HG03342 (cell line): Measurements from ENCODE around the gene EPC2.
"Not testable (repeated sequence)": the region's sequence is repeated elsewhere in the genome, so short reads cannot be mapped to it uniquely, and the experiment has no call there.

Experiments used
- ATAC-seq: cut with Tn5 transposase; IDR thresholded peaks from one replicate; pipeline ENCODE4 v1.9.1; 2021; ENCODE audit warnings: mild to moderate bottlenecking, moderate library complexity; ENCODE audit not compliant: unreplicated experiment

EPC2 gene

GRCh38 chr2:148721991-148722777, 77.6 kb downstream of the EPC2 start:
- no peak for ATAC-seq

- no peak for ATAC-seq
Measured at GRCh38 chr2:148725564-148725963, 81.0 kb downstream of the EPC2 start.

GRCh38 chr2:148726228-148726627, 81.7 kb downstream of the EPC2 start:
- no peak for ATAC-seq

- ATAC-seq: no peak
Measured at GRCh38 chr2:148730085-148730484, 85.5 kb downstream of the EPC2 start.

- no peak for ATAC-seq
Measured at GRCh38 chr2:148737742-148738141, 93.2 kb downstream of the EPC2 start.

- ATAC-seq: no peak
Measured at GRCh38 chr2:148739454-148740105, 95.0 kb downstream of the EPC2 start.

GRCh38 chr2:148742373-148742772, 97.8 kb downstream of the EPC2 start:
- no peak for ATAC-seq

GRCh38 chr2:148745151-148745851, 100.8 kb downstream of the EPC2 start:
- no peak for ATAC-seq

GRCh38 chr2:148746973-148747372, 102.4 kb downstream of the EPC2 start:
- ATAC-seq: no peak

- ATAC-seq: no peak
Measured at GRCh38 chr2:148751907-148752306, 107.4 kb downstream of the EPC2 start.

GRCh38 chr2:148752977-148753376, 108.4 kb downstream of the EPC2 start:
- no peak for ATAC-seq

- no peak for ATAC-seq
Measured at GRCh38 chr2:148754864-148755263, 110.3 kb downstream of the EPC2 start.

- no peak for ATAC-seq
Measured at GRCh38 chr2:148756292-148756975, 111.9 kb downstream of the EPC2 start.

GRCh38 chr2:148764815-148765214, 120.3 kb downstream of the EPC2 start:
- ATAC-seq: no peak

GRCh38 chr2:148770047-148770446, 125.5 kb downstream of the EPC2 start:
- no peak for ATAC-seq

- no peak for ATAC-seq
Measured at GRCh38 chr2:148781544-148781943, 137.0 kb downstream of the EPC2 start.

GRCh38 chr2:148789059-148789458, 144.5 kb downstream of the EPC2 start:
- ATAC-seq: no peak

GRCh38 chr2:148790172-148790571, 145.6 kb downstream of the EPC2 start:
- ATAC-seq: not testable (repeated sequence)

- ATAC-seq: no peak
Measured at GRCh38 chr2:148794558-148794957, 150.0 kb downstream of the EPC2 start.

- ATAC-seq: no peak
Measured at GRCh38 chr2:148796735-148797512, 152.4 kb downstream of the EPC2 start.
